HUES6 (cell line): Measurements from ENCODE around the gene AIRE.

Experiments
- H3K27ac ChIP-seq: 2 replicates; pipeline ENCODE4 v1.7.0; 2013; ENCODE audit warnings: low read depth, mild to moderate bottlenecking, low read length, inconsistent platforms
- H3K27me3 ChIP-seq: 2 replicates; pipeline ENCODE4 v1.6.1; 2013; ENCODE audit warnings: low read length; ENCODE audit not compliant: control insufficient read depth, insufficient read depth
- H3K36me3 ChIP-seq: 2 replicates; pipeline ENCODE4 v1.6.1; 2013; ENCODE audit warnings: low read length; ENCODE audit not compliant: control insufficient read depth, insufficient read depth
- H3K4me1 ChIP-seq: 2 replicates; pipeline ENCODE4 v1.6.1; 2013; ENCODE audit warnings: low read length; ENCODE audit not compliant: control insufficient read depth, insufficient read depth
- H3K4me3 ChIP-seq: 2 replicates; pipeline ENCODE4 v1.5.1; 2013; ENCODE audit warnings: low read depth, low read length
- H3K9ac ChIP-seq: one replicate; pipeline ENCODE4 v1.6.1; 2013; ENCODE audit warnings: mild to moderate bottlenecking, low read length
- H3K9me3 ChIP-seq: 2 replicates; pipeline ENCODE4 v1.6.1; 2013; ENCODE audit warnings: low read depth, low read length; ENCODE audit not compliant: control insufficient read depth, insufficient read depth

AIRE gene

DNA sequence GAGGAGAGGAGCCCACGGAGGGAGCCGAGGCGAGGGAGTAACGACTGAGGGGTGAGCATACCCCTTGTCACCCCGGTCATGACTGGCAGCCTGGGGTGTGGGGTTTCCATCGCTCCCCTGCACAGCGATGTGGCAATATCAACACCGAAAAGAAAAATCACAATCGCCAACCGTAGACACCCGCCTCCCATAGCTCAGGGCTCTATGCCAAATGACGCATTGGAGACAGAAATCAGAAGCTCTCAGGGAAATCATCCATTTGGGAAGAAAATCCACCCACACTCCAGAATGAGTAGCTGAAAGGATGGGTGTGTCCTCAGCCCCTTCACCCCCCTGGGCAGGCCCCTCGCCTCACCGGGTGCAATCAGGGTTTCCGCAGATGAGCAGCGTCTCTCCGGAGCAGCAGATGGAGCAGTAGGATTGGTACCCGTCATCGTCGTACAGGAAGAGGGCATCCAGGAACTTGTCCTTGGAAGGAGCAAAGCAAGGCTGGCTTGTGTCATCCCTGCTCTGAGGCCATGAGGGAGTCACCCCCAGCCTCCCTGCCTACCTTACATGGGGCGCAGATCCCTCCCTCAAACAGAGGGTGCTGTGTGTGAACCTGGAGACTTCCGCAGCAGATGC lies 26.5 kb upstream of the AIRE start:
- Histone ChIP-seq H3K27me3 (no peaks in the 10 kb centered on the region), H3K4me1 (peaks cover 20% of the 10 kb centered on the region), H3K9me3 (no peaks in the 10 kb centered on the region), H3K9ac (no peak overlapping the region), H3K4me3 (no peak overlapping the region), H3K27ac (no peak overlapping the region), H3K36me3 (no peaks in the 10 kb centered on the region; the same call in 1 of the 2 replicates)

DNA sequence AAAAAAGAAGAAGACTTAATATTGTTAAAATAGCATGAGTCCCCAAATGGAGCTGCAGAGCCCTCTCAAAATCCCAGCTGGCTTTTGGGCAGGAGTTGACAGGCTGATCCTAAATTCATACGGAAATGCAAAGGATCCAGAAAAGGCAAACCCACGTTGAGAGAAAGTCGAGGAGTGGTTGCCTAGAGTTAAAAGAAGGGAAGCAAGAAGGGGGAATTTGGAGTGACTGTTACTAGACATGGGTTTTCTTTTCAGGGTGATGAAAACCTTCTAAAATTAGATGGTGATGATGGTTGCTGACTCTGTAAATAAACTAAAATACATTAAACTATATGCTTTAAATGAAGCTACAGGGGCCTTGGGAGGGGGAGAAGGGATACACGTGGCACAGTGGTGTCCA lies 25.6 kb upstream of the AIRE start:
- no peak overlapping the region for H3K9ac ChIP-seq
- H3K4me1 ChIP-seq, result peaks cover 20% of the 10 kb centered on the region
- no peaks in the 10 kb centered on the region for H3K27me3 ChIP-seq
- H3K4me3 ChIP-seq, result no peak overlapping the region
- no peak overlapping the region for H3K27ac ChIP-seq
- no peaks in the 10 kb centered on the region for H3K9me3 ChIP-seq
- no peaks in the 10 kb centered on the region; the same call in 1 of the 2 replicates for H3K36me3 ChIP-seq

DNA sequence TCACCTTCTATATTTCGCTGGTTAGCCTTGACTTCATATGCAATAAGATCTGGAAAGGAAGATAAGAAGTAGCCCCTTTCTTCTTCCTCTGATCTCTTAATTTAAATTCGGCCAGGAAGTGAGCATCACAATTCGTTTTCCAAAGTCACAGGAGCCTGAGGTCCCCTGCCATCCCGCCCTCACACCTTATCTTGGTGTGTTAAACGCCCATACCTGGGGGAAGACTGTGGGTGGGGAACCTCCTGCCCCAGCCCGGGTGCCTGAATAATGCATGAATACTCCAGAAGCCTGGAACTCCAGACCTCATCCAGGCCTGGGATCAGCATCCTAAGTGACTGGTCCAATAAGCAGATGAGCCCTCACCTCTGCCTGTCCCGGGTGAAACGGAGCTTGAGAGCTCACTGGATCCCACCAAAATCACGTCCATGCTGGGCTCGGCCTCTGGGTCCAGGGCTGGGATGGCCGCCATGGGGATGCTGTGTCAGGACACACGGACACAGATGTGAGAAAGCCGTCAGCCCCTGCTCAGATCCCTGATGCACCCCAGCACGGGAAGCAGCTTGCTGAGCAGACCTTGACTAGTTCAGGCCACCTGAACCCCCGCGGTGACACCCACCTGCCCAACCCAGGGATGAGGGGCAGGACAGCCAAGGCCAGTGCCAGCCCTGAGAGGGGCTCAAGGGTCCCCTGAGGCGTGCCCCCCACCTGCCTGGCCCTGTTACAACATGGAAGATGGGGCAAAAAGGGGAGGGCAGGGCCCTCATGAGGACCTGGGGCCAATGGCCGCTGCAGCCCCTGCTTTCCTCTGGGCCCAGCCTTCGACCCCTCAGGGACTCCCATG lies 24.7 kb upstream of the AIRE start:
- Histone ChIP-seq H3K9me3 (no peaks in the 10 kb centered on the region), H3K27ac (no peak overlapping the region; the same call in 1 of the 2 replicates), H3K36me3 (no peaks in the 10 kb centered on the region; the same call in 1 of the 2 replicates), H3K27me3 (no peaks in the 10 kb centered on the region), H3K4me1 (peaks cover 20% of the 10 kb centered on the region), H3K9ac (peak overlapping the region; percentile 13), H3K4me3 (peak overlapping the region; percentile 38; the same call in 1 of the 2 replicates)

DNA sequence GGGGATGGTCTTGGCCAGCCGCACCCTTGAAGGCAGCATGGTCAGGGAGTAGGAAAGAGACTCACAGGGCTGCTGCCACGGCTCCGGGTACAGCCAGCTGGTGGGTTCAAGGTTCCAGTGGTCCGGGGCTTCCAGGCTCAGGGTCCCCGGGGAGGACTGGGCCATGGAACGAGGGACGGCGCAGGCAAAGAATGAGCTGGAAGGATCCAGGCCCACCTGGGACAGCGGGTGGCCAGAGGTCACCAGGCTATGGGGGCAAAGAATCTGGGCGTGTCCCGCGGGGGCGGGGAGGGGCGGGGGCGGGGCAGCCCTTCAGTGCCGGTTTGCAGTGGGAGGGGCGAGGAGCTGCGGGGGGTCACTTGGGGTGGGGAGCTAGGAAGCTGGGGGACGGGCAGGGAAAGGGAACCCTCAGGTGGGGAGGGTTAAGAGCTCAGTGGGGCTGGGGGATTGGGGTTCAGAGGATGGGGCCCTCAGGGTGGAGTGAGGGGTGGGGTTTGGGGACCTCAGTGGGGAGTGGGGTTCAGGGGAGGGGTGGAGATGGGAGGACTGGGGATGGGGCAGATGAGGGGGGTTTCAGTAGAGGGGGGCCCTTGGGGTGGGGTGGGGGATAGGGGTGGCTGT lies 23.9 kb upstream of the AIRE start, which contains the start of gene DNMT3L:
TSS of gene DNMT3L (minus strand) at position 223 of the 621 bp plus-strand sequence. CDS start 638 bp downstream, outside the sequence.
- Histone ChIP-seq H3K4me1 (peaks cover 20% of the 10 kb centered on the region), H3K27me3 (no peaks in the 10 kb centered on the region), H3K27ac (no peak within 1 kb of the TSS; the same call in 1 of the 2 replicates), H3K4me3 (peak within 1 kb of the TSS; percentile 38; the same call in 1 of the 2 replicates), H3K9me3 (no peaks in the 10 kb centered on the region), H3K9ac (peak within 1 kb of the TSS; percentile 13), H3K36me3 (no peaks in the 10 kb centered on the region; the same call in 1 of the 2 replicates)

DNA sequence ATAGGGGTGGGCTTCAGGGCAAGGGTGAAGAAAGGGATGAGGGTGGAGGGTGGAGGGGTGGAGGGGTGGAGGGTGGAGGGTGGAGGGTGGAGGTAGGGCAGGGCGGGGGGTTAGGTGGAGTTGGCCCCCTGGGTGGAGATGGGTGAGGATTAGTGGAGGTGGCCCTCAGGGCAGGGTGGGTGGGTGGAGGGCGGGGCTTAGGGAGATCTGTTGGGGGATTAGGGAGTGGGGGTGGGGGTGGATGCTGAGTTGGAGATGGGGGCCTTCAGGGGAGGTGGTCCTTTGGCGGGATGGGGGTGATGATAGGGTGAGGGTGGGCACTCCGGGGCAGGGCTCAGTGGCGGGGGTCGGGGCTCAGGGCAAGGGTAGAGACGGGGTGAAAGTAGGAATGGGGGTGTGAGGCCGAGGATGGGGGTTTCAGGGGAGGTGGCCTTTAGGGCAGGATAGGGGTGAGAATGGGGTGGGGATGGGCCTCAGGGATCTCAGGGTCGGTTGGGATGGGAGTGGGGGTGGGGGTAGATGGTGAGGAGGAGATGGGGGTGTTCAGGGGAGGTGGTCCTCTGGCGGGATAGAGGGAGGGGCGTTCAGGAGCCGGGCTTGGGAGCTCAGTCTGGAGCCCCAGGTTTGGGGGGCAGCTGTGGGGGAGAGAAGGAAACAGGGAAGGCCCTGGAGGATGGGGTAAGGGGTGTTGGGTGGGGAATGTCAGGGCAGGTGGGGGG lies 23.2 kb upstream of the AIRE start:
- Histone ChIP-seq H3K4me3 (no peak overlapping the region), H3K36me3 (no peaks in the 10 kb centered on the region; the same call in 1 of the 2 replicates), H3K27me3 (no peaks in the 10 kb centered on the region), H3K27ac (no peak overlapping the region), H3K9me3 (no peaks in the 10 kb centered on the region), H3K4me1 (peaks cover 20% of the 10 kb centered on the region), H3K9ac (no peak overlapping the region)

DNA sequence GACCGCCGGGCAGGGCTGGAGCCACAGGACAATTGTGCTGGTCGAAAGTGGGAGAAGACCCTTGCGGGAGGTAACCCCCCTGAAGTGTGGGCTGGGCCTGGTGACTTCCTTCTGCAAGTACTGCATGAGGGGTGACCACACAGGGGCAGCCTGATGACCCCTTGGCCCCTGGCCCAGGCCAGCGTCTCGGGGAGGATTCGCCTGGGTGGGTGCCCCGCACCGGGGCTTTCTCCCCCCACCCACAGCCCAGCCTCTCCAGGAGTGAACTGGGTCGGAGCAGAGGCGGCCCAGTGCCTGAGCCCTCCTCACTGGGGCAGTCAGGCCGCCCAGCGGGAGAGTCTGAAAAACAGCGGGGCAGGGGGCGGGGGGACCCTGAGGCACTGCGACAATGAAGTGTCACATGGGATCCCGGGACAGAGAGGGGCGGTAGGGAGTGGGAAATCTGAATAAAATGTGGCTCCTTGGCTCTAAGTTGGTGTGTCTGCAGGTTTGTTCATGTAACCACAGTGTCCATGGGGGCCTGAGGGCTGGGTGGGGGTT lies 22.4 kb upstream of the AIRE start:
- no peaks in the 10 kb centered on the region for H3K9me3 ChIP-seq
- no peaks in the 10 kb centered on the region for H3K27me3 ChIP-seq
- H3K4me1 ChIP-seq, result peaks cover 20% of the 10 kb centered on the region
- H3K9ac ChIP-seq, result peak overlapping the region; percentile 56
- peak overlapping the region; percentile 70; the same call in 1 of the 2 replicates for H3K27ac ChIP-seq
- H3K36me3 ChIP-seq, result no peaks in the 10 kb centered on the region; the same call in 1 of the 2 replicates
- H3K4me3 ChIP-seq, result peak overlapping the region; percentile 35; the same call in 1 of the 2 replicates

DNA sequence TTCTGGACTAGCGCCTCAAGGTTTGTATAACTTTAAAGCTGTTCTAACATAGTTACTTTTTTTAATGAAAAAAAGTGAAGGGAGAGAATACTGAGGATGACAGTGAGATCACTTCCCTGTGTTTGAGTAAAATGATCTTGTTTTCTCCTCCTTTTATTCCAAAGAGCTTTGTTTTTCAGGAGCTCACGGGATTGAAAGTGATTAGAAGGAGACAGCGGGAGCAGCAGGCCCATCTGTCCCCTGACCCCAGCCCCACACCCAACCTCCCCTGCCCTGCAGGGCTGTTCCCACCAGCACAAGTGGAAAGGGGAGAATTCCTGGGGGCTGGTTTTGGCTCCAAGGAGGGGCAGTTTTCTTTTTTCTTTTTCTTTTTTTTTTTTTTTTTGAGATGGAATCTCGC lies 21.9 kb upstream of the AIRE start:
- Histone ChIP-seq H3K9me3 (no peaks in the 10 kb centered on the region), H3K27ac (no peak overlapping the region; the same call in 1 of the 2 replicates), H3K4me3 (0 out of 2 replicates have a peak overlapping the region, but pooled peaks have one; percentile 35), H3K27me3 (no peaks in the 10 kb centered on the region), H3K9ac (peak overlapping the region; percentile 56), H3K36me3 (no peaks in the 10 kb centered on the region), H3K4me1 (peaks cover 20% of the 10 kb centered on the region)

DNA sequence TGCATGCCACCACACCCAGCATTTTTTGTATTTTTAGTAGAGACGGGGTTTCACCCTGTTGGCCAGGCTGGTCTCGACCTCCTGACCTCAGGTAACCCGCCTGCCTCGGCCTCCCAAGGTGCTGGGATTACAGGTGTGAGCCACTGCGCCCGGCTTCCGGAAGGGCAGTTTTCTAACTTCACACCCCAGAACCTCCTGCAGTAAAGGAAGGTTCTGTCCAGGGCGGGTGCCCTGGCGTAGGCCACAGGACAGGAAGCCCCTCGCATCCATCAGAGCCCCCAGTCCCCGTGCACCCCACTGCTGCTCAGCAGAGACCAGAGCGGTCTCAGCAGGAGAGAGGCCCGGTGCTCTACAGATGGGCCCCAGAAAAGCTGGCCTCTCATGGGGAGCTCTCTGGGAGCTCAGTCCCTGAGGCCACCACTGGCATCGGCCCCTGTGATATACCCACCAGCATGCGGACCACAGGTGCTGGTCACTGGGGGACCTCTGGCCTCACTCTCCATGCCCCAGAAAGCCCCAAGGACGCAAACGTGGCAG lies 19.9 kb upstream of the AIRE start:
- no peaks in the 10 kb centered on the region for H3K9me3 ChIP-seq
- no peaks in the 10 kb centered on the region for H3K27me3 ChIP-seq
- no peak overlapping the region for H3K9ac ChIP-seq
- H3K4me1 ChIP-seq, result peaks cover 18% of the 10 kb centered on the region
- no peaks in the 10 kb centered on the region for H3K36me3 ChIP-seq
- no peak overlapping the region for H3K4me3 ChIP-seq
- no peak overlapping the region for H3K27ac ChIP-seq

DNA sequence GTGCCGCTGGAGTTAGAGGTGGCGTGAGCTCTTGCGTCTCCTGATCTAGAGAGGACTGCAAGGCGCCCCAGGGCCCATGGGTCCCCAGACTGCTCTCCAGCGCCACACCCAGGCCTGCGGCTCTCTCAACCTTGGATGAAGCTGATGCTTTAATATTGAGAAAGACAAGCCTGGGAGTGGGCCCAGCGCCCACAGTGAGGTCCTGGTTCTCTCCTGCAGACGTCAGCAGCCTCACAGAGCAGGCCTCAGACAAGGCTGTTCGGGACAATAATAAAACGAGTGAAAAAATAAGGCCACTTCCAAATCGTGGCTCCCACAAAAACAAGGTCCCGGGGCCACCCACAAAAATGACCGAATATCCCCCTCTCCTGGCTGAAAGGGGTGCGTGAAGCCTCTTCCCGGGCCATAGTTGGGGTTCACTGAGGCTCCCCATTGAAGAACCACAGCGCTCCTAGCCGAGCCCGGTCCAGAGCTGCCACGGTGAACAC lies 18.0 kb upstream of the AIRE start:
- Histone ChIP-seq H3K4me1 (peaks cover 9% of the 10 kb centered on the region), H3K27ac (no peak overlapping the region), H3K9me3 (no peaks in the 10 kb centered on the region), H3K4me3 (no peak overlapping the region), H3K36me3 (no peaks in the 10 kb centered on the region), H3K9ac (no peak overlapping the region), H3K27me3 (no peaks in the 10 kb centered on the region)

DNA sequence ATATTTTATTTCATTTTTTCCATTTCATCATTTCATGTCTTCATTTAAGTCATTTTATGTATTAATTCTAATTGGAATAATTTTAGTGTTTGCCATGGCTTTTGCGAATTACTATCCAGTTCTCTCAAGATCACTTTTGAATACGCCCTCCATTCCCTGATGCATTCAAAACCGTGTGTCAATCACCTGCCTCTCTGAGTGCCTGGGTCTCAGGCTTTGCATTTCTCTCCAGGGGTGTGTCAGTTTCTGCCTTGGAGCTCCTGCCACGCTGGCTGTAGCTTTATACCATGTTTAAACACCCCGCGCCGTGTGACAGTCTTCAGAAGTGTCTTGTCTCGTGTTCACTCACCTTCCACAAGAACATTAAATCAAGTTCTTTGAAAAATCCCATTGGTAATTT lies 16.6 kb upstream of the AIRE start:
- no peak overlapping the region for H3K27ac ChIP-seq
- H3K4me1 ChIP-seq, result no peaks in the 10 kb centered on the region; the same call in 1 of the 2 replicates
- no peak overlapping the region for H3K4me3 ChIP-seq
- H3K27me3 ChIP-seq, result no peaks in the 10 kb centered on the region
- H3K9ac ChIP-seq, result no peak overlapping the region
- H3K36me3 ChIP-seq, result no peaks in the 10 kb centered on the region
- no peaks in the 10 kb centered on the region for H3K9me3 ChIP-seq
